WERI-Rb-1 (cell line): ENCODE measurements around the gene POLR2L.
A peak's percentile ranks its signal among the peaks of the same experiment; 100 is the strongest.

Experiments used
- DNase-seq: peaks from one replicate; pipeline ENCODE4 v3.0.0-alpha.2; 2020
- H3K27ac ChIP-seq: fragments of 250-450 bp; sonication (Bioruptor Pico); 2 replicates; pipeline ENCODE4 v1.5.1; 2020; ENCODE audit warnings: mild to moderate bottlenecking, moderate library complexity
- H3K27me3 ChIP-seq: fragments of 250-450 bp; sonication (Bioruptor Pico); 2 replicates; pipeline ENCODE4 v1.5.1; 2021; ENCODE audit warnings: mild to moderate bottlenecking, low read depth, moderate library complexity; ENCODE audit not compliant: insufficient read depth, severe bottlenecking
- H3K36me3 ChIP-seq: fragments of 250-450 bp; sonication (Bioruptor Pico); 2 replicates; pipeline ENCODE4 v1.5.1; 2020; ENCODE audit warnings: mild to moderate bottlenecking, moderate library complexity
- H3K4me3 ChIP-seq: 2 replicates; pipeline ENCODE4 v1.5.1; 2011; ENCODE audit warnings: low read depth, mild to moderate bottlenecking, control low read depth, low read length
- H3K9me3 ChIP-seq: fragments of 250-450 bp; sonication (Bioruptor Pico); 2 replicates; pipeline ENCODE4 v1.5.1; 2021; ENCODE audit warnings: mild to moderate bottlenecking, moderate library complexity; ENCODE audit not compliant: severe bottlenecking
- TF ChIP-seq, protein P1 (sequence below): IDR thresholded peaks from 2 replicates; pipeline ENCODE4 v1.5.1; 2011; ENCODE audit warnings: low read depth, mild to moderate bottlenecking, control low read depth, inconsistent platforms, low read length

The POLR2L gene

DNA sequence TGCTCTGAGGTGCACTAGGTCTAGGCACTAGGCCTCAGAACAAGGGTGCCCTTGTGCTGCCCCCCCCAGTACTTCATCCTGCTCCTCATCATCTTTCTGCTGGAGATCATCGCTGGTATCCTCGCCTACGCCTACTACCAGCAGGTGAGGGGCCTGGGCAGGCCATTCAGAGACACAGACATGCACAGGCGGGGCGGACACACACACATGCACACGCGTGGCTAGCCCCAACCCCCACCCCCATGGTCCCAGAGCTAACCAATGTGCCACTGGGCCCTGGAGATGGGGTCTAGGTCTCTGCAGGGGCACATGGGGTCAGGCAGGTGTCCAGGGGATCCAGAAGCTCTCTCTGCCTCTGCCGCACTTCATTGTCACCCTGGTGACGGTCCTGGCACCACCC, 5.6 kb downstream of the POLR2L start:
- no peak overlapping the region; the same call in 1 of the 2 replicates for H3K27ac ChIP-seq
- TF ChIP-seq, protein P1, sequence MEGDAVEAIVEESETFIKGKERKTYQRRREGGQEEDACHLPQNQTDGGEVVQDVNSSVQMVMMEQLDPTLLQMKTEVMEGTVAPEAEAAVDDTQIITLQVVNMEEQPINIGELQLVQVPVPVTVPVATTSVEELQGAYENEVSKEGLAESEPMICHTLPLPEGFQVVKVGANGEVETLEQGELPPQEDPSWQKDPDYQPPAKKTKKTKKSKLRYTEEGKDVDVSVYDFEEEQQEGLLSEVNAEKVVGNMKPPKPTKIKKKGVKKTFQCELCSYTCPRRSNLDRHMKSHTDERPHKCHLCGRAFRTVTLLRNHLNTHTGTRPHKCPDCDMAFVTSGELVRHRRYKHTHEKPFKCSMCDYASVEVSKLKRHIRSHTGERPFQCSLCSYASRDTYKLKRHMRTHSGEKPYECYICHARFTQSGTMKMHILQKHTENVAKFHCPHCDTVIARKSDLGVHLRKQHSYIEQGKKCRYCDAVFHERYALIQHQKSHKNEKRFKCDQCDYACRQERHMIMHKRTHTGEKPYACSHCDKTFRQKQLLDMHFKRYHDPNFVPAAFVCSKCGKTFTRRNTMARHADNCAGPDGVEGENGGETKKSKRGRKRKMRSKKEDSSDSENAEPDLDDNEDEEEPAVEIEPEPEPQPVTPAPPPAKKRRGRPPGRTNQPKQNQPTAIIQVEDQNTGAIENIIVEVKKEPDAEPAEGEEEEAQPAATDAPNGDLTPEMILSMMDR, result no peak
- H3K36me3 ChIP-seq, result peaks cover 79% of the 10 kb centered on the region
- no peak for DNase-seq
- H3K27me3 ChIP-seq, result no peaks in the 10 kb centered on the region
- no peak overlapping the region for H3K4me3 ChIP-seq
- no peaks in the 10 kb centered on the region for H3K9me3 ChIP-seq

DNA sequence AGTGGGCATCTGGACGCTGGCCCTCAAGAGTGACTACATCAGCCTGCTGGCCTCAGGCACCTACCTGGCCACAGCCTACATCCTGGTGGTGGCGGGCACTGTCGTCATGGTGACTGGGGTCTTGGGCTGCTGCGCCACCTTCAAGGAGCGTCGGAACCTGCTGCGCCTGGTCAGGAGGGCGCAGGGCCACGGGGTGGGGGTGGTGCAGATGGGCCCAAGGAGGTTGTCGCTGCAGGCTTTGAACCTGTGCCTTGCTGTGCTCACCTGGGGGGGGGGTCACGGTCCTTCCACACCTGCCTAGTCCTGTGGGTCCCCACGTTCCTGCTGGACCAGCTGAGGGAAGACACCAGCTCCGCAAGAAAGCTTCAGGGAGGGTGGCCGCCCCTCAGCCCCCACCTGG, 6.1 kb downstream of the POLR2L start:
- DNase-seq, result no peak
- no peak overlapping the region for H3K4me3 ChIP-seq
- peaks cover 74% of the 10 kb centered on the region for H3K36me3 ChIP-seq
- no peak overlapping the region for H3K27ac ChIP-seq
- TF ChIP-seq, protein P1, result no peak
- H3K9me3 ChIP-seq, result no peaks in the 10 kb centered on the region
- no peaks in the 10 kb centered on the region for H3K27me3 ChIP-seq

DNA sequence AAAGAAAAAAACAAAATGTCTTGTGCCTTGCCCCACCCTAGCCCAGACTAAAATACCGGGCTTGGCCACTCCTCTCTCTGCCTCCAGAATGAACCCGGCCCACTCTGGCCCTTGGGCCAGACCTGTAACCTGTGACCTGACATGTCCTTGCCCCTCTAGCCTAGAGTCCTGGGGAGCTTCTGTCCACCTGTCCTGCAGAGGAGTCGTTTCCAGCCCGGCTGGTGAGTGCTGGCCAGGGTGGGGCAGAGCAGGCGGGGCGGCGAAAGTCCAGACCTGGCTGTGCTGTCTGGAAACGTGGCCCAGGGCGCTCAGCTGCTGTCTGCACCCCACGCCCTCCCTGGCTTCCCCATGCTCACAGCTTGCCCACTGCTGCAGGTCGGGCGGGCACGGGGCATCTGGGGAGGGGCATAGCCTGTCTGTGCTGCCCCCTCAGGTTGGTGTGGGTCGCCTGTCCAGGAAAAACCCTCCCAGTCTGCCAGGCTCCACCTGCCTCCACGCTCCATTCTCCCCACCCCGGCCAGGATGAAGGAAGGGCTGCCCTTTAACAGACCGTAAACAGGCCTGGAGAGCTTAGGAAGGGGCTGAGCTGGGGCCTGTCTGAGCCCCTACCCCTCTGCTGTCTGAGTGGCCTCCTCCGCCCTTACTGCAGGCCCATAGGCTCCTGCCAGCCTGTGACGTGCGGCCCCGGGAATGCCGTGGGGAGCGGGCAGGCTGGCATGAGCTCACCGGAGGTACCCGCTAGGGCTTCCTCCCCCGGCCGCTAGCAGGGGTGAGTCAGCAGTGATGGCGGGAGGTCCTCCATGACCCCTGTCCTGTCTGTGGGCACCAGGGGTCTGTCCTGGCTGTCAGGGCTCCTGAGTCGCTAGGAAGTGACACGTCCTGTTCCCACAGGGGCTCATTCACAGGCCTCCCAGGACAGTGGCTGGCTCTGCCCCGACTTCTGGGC, 7.7 kb downstream of the POLR2L start:
- no peak overlapping the region for H3K4me3 ChIP-seq
- TF ChIP-seq, protein P1, result no peak
- H3K27me3 ChIP-seq, result no peaks in the 10 kb centered on the region
- H3K9me3 ChIP-seq, result no peaks in the 10 kb centered on the region
- peaks cover 58% of the 10 kb centered on the region for H3K36me3 ChIP-seq
- peak overlapping the region; percentile 96 for H3K27ac ChIP-seq
- DNase-seq, result no peak

DNA sequence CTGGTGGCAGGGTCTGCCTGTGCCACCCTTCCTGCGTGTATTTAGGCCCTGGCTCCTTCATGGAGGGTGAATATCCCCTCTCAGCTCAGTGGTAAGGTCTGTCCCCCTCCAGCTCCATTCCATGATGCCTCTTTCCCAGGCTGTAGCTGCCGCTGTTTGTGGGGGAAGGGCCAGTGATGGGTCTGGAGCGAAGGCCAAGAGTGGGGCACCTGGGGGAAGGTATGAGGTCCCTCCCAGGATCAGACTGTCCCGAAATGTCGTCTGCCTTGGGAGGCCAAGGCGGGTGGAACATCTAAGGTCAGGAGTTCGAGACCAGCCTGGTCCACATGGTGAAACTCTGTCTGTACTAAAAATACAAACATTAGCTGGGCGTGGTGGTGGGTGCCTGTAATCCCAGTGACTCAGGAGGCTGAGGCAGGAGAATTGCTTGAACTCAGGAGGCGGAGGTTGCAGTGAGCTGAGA, 8.4 kb downstream of the POLR2L start:
- Histone ChIP-seq H3K27me3 (no peaks in the 10 kb centered on the region), H3K9me3 (no peaks in the 10 kb centered on the region), H3K4me3 (peak overlapping the region; percentile 51), H3K36me3 (peaks cover 50% of the 10 kb centered on the region), H3K27ac (peak overlapping the region; percentile 96)
- TF ChIP-seq, protein P1, result no peak
- no peak for DNase-seq

DNA sequence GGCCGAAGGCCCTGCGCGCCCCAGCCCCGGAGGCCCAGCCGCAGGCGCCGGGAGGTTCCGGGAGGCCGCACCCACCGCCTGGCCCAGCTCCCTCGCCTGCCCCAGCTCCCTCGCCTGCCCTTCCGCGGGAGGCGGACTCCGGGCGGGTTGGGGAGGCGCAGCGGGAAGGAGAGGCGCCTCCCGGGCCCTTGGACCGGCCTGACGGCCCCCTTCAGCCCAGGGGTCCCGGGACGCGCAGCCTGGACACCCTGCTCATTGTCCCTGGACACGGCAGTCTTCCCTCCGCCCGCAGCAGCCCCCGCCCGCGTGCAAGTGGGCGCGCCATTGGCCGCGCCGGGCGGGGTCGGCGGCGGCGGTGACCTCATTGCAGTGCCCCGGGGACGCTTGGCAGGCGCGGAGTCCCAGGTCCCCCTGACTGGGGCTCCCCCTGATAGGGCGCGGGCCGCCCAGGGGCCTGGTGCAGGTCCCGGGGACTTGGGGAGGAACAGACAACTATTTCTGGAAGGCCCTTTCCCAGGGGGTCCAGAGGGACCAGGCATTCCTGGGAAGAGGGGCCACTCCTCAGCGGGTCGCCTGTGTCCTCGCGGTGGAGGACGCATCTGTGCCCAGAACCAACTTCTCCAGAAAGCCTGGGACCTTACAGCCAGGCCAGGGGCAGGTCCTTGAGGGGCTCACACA, 9.1 kb downstream of the POLR2L start:
- peak overlapping the region; percentile 96 for H3K27ac ChIP-seq
- H3K4me3 ChIP-seq, result peak overlapping the region; percentile 51
- DNase-seq, result no peak
- TF ChIP-seq, protein P1, result no peak
- no peaks in the 10 kb centered on the region for H3K27me3 ChIP-seq
- peaks cover 44% of the 10 kb centered on the region for H3K36me3 ChIP-seq
- H3K9me3 ChIP-seq, result no peaks in the 10 kb centered on the region
